ENCODE measurements around the gene FUZ.

DNA sequence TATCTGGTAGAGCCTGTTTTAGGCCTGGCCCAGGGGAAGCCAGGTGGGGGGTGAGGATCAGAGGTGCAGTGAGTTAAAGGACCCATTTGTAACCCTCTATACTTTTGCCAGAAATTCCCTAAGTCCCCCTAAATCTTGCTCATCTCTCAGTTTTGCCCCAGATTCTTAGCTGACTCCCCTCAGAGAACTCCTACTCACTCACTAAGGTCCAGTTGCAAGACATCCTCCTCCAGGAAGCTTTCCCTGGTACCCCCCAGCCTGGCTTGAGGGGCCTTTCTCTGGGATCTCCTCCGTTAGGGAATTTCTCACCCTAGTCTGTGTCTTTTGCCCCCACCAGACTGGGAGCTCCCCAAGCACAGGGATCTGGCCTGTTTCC is 51.9 kb downstream of the FUZ start:
- no peak for TF ChIP-seq EP300 (IDR thresholded peaks at IDR 0.05)
- TF ChIP-seq POLR2A (IDR thresholded peaks at IDR 0.05), result no peak
- TF ChIP-seq, protein P1, sequence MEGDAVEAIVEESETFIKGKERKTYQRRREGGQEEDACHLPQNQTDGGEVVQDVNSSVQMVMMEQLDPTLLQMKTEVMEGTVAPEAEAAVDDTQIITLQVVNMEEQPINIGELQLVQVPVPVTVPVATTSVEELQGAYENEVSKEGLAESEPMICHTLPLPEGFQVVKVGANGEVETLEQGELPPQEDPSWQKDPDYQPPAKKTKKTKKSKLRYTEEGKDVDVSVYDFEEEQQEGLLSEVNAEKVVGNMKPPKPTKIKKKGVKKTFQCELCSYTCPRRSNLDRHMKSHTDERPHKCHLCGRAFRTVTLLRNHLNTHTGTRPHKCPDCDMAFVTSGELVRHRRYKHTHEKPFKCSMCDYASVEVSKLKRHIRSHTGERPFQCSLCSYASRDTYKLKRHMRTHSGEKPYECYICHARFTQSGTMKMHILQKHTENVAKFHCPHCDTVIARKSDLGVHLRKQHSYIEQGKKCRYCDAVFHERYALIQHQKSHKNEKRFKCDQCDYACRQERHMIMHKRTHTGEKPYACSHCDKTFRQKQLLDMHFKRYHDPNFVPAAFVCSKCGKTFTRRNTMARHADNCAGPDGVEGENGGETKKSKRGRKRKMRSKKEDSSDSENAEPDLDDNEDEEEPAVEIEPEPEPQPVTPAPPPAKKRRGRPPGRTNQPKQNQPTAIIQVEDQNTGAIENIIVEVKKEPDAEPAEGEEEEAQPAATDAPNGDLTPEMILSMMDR (IDR thresholded peaks at IDR 0.05), result no peak

Measured in ovary (tissue), 3 donors.